Measurements from ENCODE around the gene TMEM150B. TPM values are rescaled to one million over a fixed set of nuclear protein-coding genes. Genes with fewer than 3 reads are reported as not detected.
A peak's percentile ranks its signal among the peaks of the same experiment; 100 is the strongest.

The TMEM150B gene
- polyA plus RNA-seq (2012; ENCODE audit: missing spikeins), result not detected

GRCh38 chr19:55325172-55325571 lies at the start of gene TMEM150B:
Gene TMEM150B, minus strand, starts transcription at chr19:55325341. Its CDS starts 4,305 bp downstream, at chr19:55321036.
- DNase-seq (ENCODE audit: insufficient read length), result no peak
- FAIRE-seq, result no peak
- TF ChIP-seq POLR2A (IDR thresholded peaks at IDR 0.05; ENCODE audit: low read depth, low read length) (no peak), POLR2AphosphoS5 (IDR thresholded peaks at IDR 0.05; ENCODE audit: low read depth, low read length) (no peak), TAF1 (IDR thresholded peaks at IDR 0.05; ENCODE audit: borderline replicate concordance, low read depth, low read length) (no peak)

GRCh38 chr19:55373993-55374757 lies 49.0 kb upstream of the TMEM150B start:
- FAIRE-seq (no peak), DNase-seq (ENCODE audit: insufficient read length) (no peak)
- TF ChIP-seq POLR2A (IDR thresholded peaks at IDR 0.05; ENCODE audit: low read depth, low read length) (no peak), POLR2AphosphoS5 (IDR thresholded peaks at IDR 0.05; ENCODE audit: low read depth, low read length) (no peak), TAF1 (IDR thresholded peaks at IDR 0.05; ENCODE audit: borderline replicate concordance, low read depth, low read length) (no peak)

- no peak for FAIRE-seq
- TF ChIP-seq POLR2AphosphoS5 (IDR thresholded peaks at IDR 0.05; ENCODE audit: low read depth, low read length), result no peak
- no peak for TF ChIP-seq POLR2A (IDR thresholded peaks at IDR 0.05; ENCODE audit: low read depth, low read length)
- no peak for TF ChIP-seq TAF1 (IDR thresholded peaks at IDR 0.05; ENCODE audit: borderline replicate concordance, low read depth, low read length)
- no peak for DNase-seq (ENCODE audit: insufficient read length)
Measured at GRCh38 chr19:55373306-55373992, 48.3 kb upstream of the TMEM150B start.

GRCh38 chr19:55372316-55373081 lies 47.4 kb upstream of the TMEM150B start:
- no peak for FAIRE-seq

GRCh38 chr19:55370305-55370988 lies 45.3 kb upstream of the TMEM150B start, which contains the start of gene IL11:
Gene IL11, minus strand, starts transcription at chr19:55370463. Its CDS starts 153 bp downstream, at chr19:55370310.
- TF ChIP-seq POLR2AphosphoS5 (IDR thresholded peaks at IDR 0.05; ENCODE audit: low read depth, low read length), result no peak
- no peak for TF ChIP-seq POLR2A (IDR thresholded peaks at IDR 0.05; ENCODE audit: low read depth, low read length)
- no peak for TF ChIP-seq TAF1 (IDR thresholded peaks at IDR 0.05; ENCODE audit: borderline replicate concordance, low read depth, low read length)
- no peak for DNase-seq (ENCODE audit: insufficient read length)
- no peak for FAIRE-seq

More at GRCh38 chr19:55372316-55373081, 47.4 kb upstream of the TMEM150B start:
- DNase-seq (ENCODE audit: insufficient read length), result no peak
- TF ChIP-seq TAF1 (IDR thresholded peaks at IDR 0.05; ENCODE audit: borderline replicate concordance, low read depth, low read length), result no peak
- no peak for TF ChIP-seq POLR2AphosphoS5 (IDR thresholded peaks at IDR 0.05; ENCODE audit: low read depth, low read length)
- no peak for TF ChIP-seq POLR2A (IDR thresholded peaks at IDR 0.05; ENCODE audit: low read depth, low read length)

- DNase-seq (ENCODE audit: insufficient read length), result peak; percentile 70
- no peak for TF ChIP-seq TAF1 (IDR thresholded peaks at IDR 0.05; ENCODE audit: borderline replicate concordance, low read depth, low read length)
- no peak for TF ChIP-seq POLR2AphosphoS5 (IDR thresholded peaks at IDR 0.05; ENCODE audit: low read depth, low read length)
- no peak for TF ChIP-seq POLR2A (IDR thresholded peaks at IDR 0.05; ENCODE audit: low read depth, low read length)
- FAIRE-seq, result no peak
Measured at GRCh38 chr19:55369653-55370304, 44.6 kb upstream of the TMEM150B start.

GRCh38 chr19:55368701-55369563 lies 43.8 kb upstream of the TMEM150B start:
- FAIRE-seq (no peak), DNase-seq (ENCODE audit: insufficient read length) (no peak)
- TF ChIP-seq TAF1 (IDR thresholded peaks at IDR 0.05; ENCODE audit: borderline replicate concordance, low read depth, low read length), result no peak
- no peak for TF ChIP-seq POLR2A (IDR thresholded peaks at IDR 0.05; ENCODE audit: low read depth, low read length)
- TF ChIP-seq POLR2AphosphoS5 (IDR thresholded peaks at IDR 0.05; ENCODE audit: low read depth, low read length), result no peak

- DNase-seq (ENCODE audit: insufficient read length), result no peak
- TF ChIP-seq POLR2AphosphoS5 (IDR thresholded peaks at IDR 0.05; ENCODE audit: low read depth, low read length) (no peak), POLR2A (IDR thresholded peaks at IDR 0.05; ENCODE audit: low read depth, low read length) (no peak), TAF1 (IDR thresholded peaks at IDR 0.05; ENCODE audit: borderline replicate concordance, low read depth, low read length) (no peak)
- FAIRE-seq, result no peak
Measured at GRCh38 chr19:55368106-55368505, 43.0 kb upstream of the TMEM150B start.

- DNase-seq (ENCODE audit: insufficient read length) (no peak), FAIRE-seq (no peak)
Measured at GRCh38 chr19:55366790-55367189, 41.6 kb upstream of the TMEM150B start.

More at GRCh38 chr19:55366790-55367189, 41.6 kb upstream of the TMEM150B start:
- TF ChIP-seq POLR2A (IDR thresholded peaks at IDR 0.05; ENCODE audit: low read depth, low read length) (no peak), POLR2AphosphoS5 (IDR thresholded peaks at IDR 0.05; ENCODE audit: low read depth, low read length) (no peak), TAF1 (IDR thresholded peaks at IDR 0.05; ENCODE audit: borderline replicate concordance, low read depth, low read length) (no peak)
